Kidney (tissue), 14 donors: ENCODE measurements around the gene DARS2. TPM values are rescaled to one million over a fixed set of nuclear protein-coding genes. Genes with fewer than 3 reads are reported as not detected.
"Not testable (repeated sequence)": the region's sequence is repeated elsewhere in the genome, so short reads cannot be mapped to it uniquely, and the experiment has no call there.

ENCODE experiments used
- DNase-seq, 5 donors: peaks; one replicate each; pipeline ENCODE4 v3.0.0-alpha.2; 2013 to 2020
- FAIRE-seq: peaks from 2 replicates; lab custom pipeline; 2012; peaks lifted over from hg19 to GRCh38; lab: Jason Lieb, UNC
- H3K27ac ChIP-seq, 2 donors: one replicate each; pipeline ENCODE4 v1.7.0; 2013; ENCODE audit warnings: low read depth in 2 of 2, low read length in 2 of 2, inconsistent platforms in 1 of 2
- H3K27me3 ChIP-seq: one replicate; pipeline ENCODE4 v1.7.1; 2013; ENCODE audit warnings: low read length, inconsistent platforms; ENCODE audit not compliant: control insufficient read depth, insufficient read depth
- H3K36me3 ChIP-seq, 3 donors: one replicate each; pipeline versions ENCODE4 v1.7.0 to v1.7.1; 2013; ENCODE audit warnings: low read length in 3 of 3, control low read depth in 1 of 3, inconsistent platforms in 1 of 3; ENCODE audit not compliant: insufficient read depth in 3 of 3, control insufficient read depth in 2 of 3
- H3K4me1 ChIP-seq, 3 donors: one replicate each; pipeline versions ENCODE4 v1.7.0 to v1.7.1; 2013; ENCODE audit warnings: low read length in 3 of 3, inconsistent platforms in 1 of 3, low read depth in 1 of 3; ENCODE audit not compliant: control insufficient read depth in 2 of 3, insufficient read depth in 2 of 3
- H3K4me3 ChIP-seq, 3 donors: one replicate each; pipeline versions ENCODE4 v1.7.0 to v1.8.1; 2013; ENCODE audit warnings: low read length in 3 of 3, control low read depth in 1 of 3, inconsistent platforms in 1 of 3
- H3K9ac ChIP-seq, 3 donors: one replicate each; pipeline versions ENCODE4 v1.7.0 to v1.7.1; 2013; ENCODE audit warnings: low read length in 3 of 3, control low read depth in 1 of 3, inconsistent platforms in 1 of 3
- H3K9me3 ChIP-seq, 3 donors: one replicate each; pipeline versions ENCODE4 v1.7.0 to v1.7.1; 2013; ENCODE audit warnings: low read length in 3 of 3, control low read depth in 1 of 3, inconsistent platforms in 1 of 3; ENCODE audit not compliant: control insufficient read depth in 2 of 3, insufficient read depth in 1 of 3
- CTCF ChIP-seq: IDR thresholded peaks from 3 replicates; pipeline ENCODE4 v1.5.1; 2012; ENCODE audit warnings: mild to moderate bottlenecking, moderate library complexity, borderline replicate concordance; ENCODE audit not compliant: insufficient read depth; ENCODE audit errors: extremely low read depth
- intact Hi-C: fragments of 100-400 bp; cut with DNase I; formaldehyde crosslinking; loops from one replicate; pipeline ENCODE4 v1.11.1; 2022
- polyA plus RNA-seq: library from polyadenylated mRNA; stranded (reverse); fragments of 350-450 nt; fragmentation: Illumina TruSeq; extraction: RNeasy Lipid Tissue Mini Kit (QIAGEN cat#74804); gene quantifications from one replicate; pipeline ENCODE4 v1.2.3, GENCODE V29; 2014; ENCODE audit warnings: low read depth, low replicate concordance; ENCODE audit not compliant: insufficient read depth
- total RNA-seq: library from RNA; stranded (reverse); fragmentation: NEBNext Ultra II Directional; extraction: Animal tissue kit (Norgen Biotek cat#: 25700); gene quantifications from one replicate; pipeline ENCODE4 v1.2.1, GENCODE V29; 2021
- donor health status: control.
- donor health status: control.
- donor health status: control.
- donor health status: control.
- donor health status: control.
- donor health status: DM: yes; HTN: yes; CAD: no.
- donor health status: Normal renal cell carcinoma (clear cell type).

The DARS2 gene
- total and polyA plus RNA-seq, 2 donors from 2014 or later, result 14.2 to 19.6 TPM

DNA sequence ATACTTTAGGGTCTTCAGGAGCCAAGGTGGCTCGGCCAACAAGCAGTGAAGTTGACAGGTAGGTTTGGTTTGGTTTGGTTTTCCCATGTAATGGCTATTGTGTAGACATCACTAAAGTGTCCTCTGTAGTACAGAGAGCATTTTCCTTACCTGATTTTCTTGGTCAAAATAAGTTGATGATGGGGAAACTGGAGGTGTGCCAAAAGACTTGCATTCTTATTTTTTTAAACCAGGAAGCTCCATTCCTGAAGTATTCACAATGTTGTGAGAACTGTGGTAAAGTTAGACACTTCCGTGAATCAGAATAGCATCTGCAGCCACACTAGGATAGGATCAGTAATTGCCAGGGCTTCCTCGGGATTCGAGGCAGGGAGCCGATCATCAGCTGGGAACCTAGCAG lies 46.6 kb downstream of the DARS2 start:
- peaks cover 0 to 12% (median 10%) of the 10 kb centered on the region in 3 donors for H3K36me3 ChIP-seq
- H3K4me1 ChIP-seq, result peaks cover 0 to 22% (median 10%) of the 10 kb centered on the region in 3 donors
- H3K9me3 ChIP-seq, result no peaks in the 10 kb centered on the region
- no peak for TF ChIP-seq CTCF
- H3K9ac ChIP-seq, result no peak overlapping the region
- H3K4me3 ChIP-seq, result no peak overlapping the region
- DNase-seq, result no peak
- no peak overlapping the region for H3K27ac ChIP-seq
- FAIRE-seq, result no peak
- no peaks in the 10 kb centered on the region for H3K27me3 ChIP-seq
- intact Hi-C loops, result no loop called here

DNA sequence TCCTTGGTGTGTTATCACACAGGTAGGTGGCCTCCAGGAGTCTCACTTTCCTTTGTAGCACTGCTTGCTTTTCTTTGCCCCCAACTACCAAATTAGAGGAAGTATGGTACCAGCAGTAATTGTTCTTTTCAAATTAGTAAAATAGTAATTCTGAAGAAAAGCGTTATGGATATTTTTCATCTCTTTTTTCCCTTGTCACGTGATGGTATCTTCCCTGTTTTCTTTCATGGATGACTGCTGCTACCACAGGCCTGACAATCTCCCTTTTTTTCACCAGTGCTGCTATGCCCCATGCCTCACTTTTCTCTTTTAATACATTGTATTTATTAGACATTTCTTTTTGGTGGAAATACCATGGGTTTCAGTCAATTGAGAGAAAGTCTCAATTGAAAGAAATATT lies 47.0 kb downstream of the DARS2 start:
- intact Hi-C loops, result no loop called here
- H3K9me3 ChIP-seq, result no peaks in the 10 kb centered on the region
- peaks cover 0 to 18% (median 7%) of the 10 kb centered on the region in 3 donors for H3K4me1 ChIP-seq
- H3K27me3 ChIP-seq, result no peaks in the 10 kb centered on the region
- FAIRE-seq (no peak), DNase-seq (no peak)
- no peak overlapping the region for H3K4me3 ChIP-seq
- no peak for TF ChIP-seq CTCF
- H3K36me3 ChIP-seq, result peaks cover under 1 to 10% (median 9%) of the 10 kb centered on the region in 3 donors
- H3K9ac ChIP-seq, result no peak overlapping the region
- no peak overlapping the region for H3K27ac ChIP-seq

- TF ChIP-seq CTCF, result no peak
- Histone ChIP-seq H3K9ac (no peak overlapping the region), H3K27me3 (no peaks in the 10 kb centered on the region), H3K27ac (no peak overlapping the region), H3K36me3 (peaks cover 2 to 4% (median 4%) of the 10 kb centered on the region in 3 donors), H3K9me3 (no peaks in the 10 kb centered on the region), H3K4me3 (no peak overlapping the region), H3K4me1 (no peaks in the 10 kb centered on the region)
- intact Hi-C loops, result no loop called here
- FAIRE-seq (no peak), DNase-seq (no peak)
Measured at GRCh38 chr1:173876732-173877131, 52.3 kb downstream of the DARS2 start.

DNA sequence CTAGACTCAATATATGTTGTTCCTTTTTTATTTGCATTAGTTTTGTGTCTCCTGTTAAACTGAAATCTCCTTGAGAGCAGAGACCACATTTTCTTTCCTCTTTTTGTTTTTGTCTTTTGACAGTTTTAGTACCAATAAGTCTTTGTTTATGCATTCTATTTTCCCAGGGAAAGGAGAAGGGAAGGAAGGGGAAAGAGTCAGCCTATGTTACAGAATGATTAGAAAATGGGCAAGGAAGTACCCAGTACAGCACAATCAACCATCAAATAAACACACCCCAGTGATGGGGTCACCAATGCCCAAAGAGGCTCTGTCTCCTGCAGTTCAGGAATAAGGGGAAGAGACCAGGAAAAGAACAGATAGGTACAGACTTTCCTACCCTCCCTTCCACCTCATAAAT lies 53.8 kb downstream of the DARS2 start:
- no peak for FAIRE-seq
- Histone ChIP-seq H3K27me3 (no peaks in the 10 kb centered on the region), H3K4me1 (no peaks in the 10 kb centered on the region), H3K9ac (no peak overlapping the region), H3K9me3 (no peaks in the 10 kb centered on the region), H3K36me3 (peaks cover 2 to 4% (median 4%) of the 10 kb centered on the region in 3 donors), H3K27ac (no peak overlapping the region), H3K4me3 (no peak overlapping the region)
- TF ChIP-seq CTCF, result no peak
- DNase-seq, result no peak
- intact Hi-C loops, result no loop called here

- H3K4me1 ChIP-seq, H3K9me3 ChIP-seq, H3K27ac ChIP-seq, FAIRE-seq, H3K27me3 ChIP-seq, H3K9ac ChIP-seq, H3K4me3 ChIP-seq, DNase-seq, intact Hi-C loops: not testable (repeated sequence)
- peaks cover 5 to 11% (median 7%) of the 10 kb centered on the region in 3 donors for H3K36me3 ChIP-seq
Measured at GRCh38 chr1:173881117-173881516, 56.6 kb downstream of the DARS2 start.
